ENCODE data around the gene NDST1.

Gene NDST1

GRCh38 chr5:150486402-150487198 lies 21.3 kb upstream of the NDST1 start:
- TF ChIP-seq SPI1 (IDR thresholded peaks at IDR 0.05; ENCODE audit: borderline replicate concordance, low read depth) (no peak), POLR2AphosphoS5 (IDR thresholded peaks at IDR 0.05; ENCODE audit: low read depth) (peak; percentile 4; the same call in 1 of the 2 replicates), REST (IDR thresholded peaks at IDR 0.05; ENCODE audit: insufficient replicate concordance, low read depth) (no peak)
- Histone ChIP-seq H3K4me3 (replicated peaks; ENCODE audit: insufficient read depth, low read length) (peak overlapping the region; percentile 68), H3K27me3 (ENCODE audit: insufficient read depth, poor library complexity, severe bottlenecking) (no peaks in the 10 kb centered on the region), H3K27ac (replicated peaks) (peak overlapping the region; percentile 91)
- DNase-seq (ENCODE audit: low read depth in 1 of 2, low spot score in 1 of 2), result peak; percentile 42 to 53

DNA sequence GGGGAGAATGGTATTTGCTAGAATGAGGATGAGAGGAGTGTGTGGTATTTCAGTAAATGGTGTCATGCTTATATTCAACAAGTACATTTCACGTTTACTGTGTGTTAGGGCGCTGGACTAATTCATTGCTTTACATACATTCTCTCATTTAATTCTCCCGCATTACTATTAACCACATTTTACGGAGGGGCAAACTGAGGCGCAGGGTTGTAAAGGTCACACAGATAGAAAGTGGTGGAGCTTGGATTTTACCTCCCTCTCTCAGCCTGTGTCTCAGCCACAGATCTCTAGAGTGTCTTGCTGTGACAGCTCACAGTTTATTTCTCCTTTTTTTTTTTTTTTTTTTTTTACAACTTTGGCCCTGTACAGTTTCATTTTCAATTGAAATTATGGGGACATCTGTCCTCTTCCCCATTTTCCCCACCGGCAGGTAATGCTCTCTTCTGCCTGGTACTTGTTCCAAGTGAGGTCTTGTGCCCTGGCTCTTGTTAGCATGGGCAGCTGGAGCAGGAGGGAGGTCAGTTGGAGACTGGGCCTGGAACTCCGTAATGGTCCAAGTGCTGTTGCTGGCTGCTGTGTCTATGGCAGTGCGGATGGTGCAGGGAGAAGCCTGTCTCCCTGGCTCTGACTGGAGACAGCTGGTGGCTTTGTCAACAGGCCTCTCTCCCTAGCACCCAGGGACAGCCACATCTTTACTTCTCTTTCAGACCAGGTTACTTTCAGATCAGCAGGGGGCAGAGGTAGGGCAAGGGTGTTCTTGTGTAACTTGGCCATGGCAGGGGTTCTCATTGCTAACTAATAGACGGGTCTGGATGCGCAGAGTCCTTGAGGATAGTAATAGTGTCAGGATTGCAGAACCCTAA lies 20.5 kb upstream of the NDST1 start:
- TF ChIP-seq SPI1 (IDR thresholded peaks at IDR 0.05; ENCODE audit: borderline replicate concordance, low read depth) (peak; percentile 75; the same call in 1 of the 2 replicates), REST (IDR thresholded peaks at IDR 0.05; ENCODE audit: insufficient replicate concordance, low read depth) (no peak), GABPA (IDR thresholded peaks at IDR 0.05; ENCODE audit: low read depth) (no peak), CTCF (IDR thresholded peaks at IDR 0.05; ENCODE audit: insufficient read depth, low read length) (no peak), POLR2AphosphoS5 (IDR thresholded peaks at IDR 0.05; ENCODE audit: low read depth) (0 out of 2 replicates have a peak, but pooled peaks have one; percentile 24)
- Histone ChIP-seq H3K27ac (replicated peaks) (peak overlapping the region; percentile 91), H3K4me3 (replicated peaks; ENCODE audit: insufficient read depth, low read length) (peak overlapping the region; percentile 47), H3K27me3 (ENCODE audit: insufficient read depth, poor library complexity, severe bottlenecking) (no peaks in the 10 kb centered on the region)
- DNase-seq (ENCODE audit: low read depth in 1 of 2, low spot score in 1 of 2), result peak; percentile 74 to 83

GRCh38 chr5:150488519-150489359 lies 19.2 kb upstream of the NDST1 start:
- H3K4me3 ChIP-seq (replicated peaks; ENCODE audit: insufficient read depth, low read length), result peak overlapping the region; percentile 30
- H3K27ac ChIP-seq (replicated peaks), result peak overlapping the region; percentile 91
- DNase-seq (ENCODE audit: low read depth in 1 of 2, low spot score in 1 of 2), result peak; percentile 93 to 95
- peak; percentile 57; the same call in 1 of the 2 replicates for TF ChIP-seq POLR2AphosphoS5 (IDR thresholded peaks at IDR 0.05; ENCODE audit: low read depth)
- peak; percentile 69; the same call in 1 of the 2 replicates for TF ChIP-seq SPI1 (IDR thresholded peaks at IDR 0.05; ENCODE audit: borderline replicate concordance, low read depth)
- peak; percentile 12 for TF ChIP-seq REST (IDR thresholded peaks at IDR 0.05; ENCODE audit: insufficient replicate concordance, low read depth)
- TF ChIP-seq GABPA (IDR thresholded peaks at IDR 0.05; ENCODE audit: low read depth), result no peak
- no peak for TF ChIP-seq CTCF (IDR thresholded peaks at IDR 0.05; ENCODE audit: insufficient read depth, low read length)
- no peaks in the 10 kb centered on the region for H3K27me3 ChIP-seq (ENCODE audit: insufficient read depth, poor library complexity, severe bottlenecking)

Data from HL-60 (cell line).